Measurements from ENCODE around the gene FNDC8.

DNA sequence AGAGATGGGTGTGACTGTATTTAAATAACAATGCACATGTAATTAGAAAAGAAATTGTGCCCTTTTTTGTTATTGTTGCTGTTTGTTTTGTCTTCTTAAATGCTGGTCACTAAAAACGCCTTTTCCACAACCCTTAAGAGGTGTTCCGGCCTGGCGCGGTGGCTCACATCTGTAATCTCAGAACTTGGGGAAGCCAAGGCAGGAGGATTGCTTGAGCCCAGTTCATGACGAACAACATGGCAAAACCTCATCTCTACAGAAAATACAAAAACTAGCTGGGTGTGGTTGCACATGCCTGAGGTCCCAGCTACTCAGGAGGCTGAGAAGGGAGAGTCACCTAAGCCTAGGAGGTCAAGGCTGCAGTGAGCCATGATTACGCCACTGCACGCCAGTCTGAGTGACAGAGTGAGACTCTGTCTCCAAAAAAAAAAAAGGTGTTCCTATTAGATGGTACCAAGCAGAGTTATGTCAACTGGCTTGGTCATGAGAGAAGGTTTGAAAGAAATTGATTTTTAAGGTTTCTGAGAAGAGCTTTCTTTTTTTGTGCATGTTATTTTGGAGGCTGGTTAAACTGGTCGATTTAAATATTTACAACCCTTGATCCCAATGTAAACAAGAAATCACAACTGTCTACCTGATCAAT, 34.4 kb upstream of the FNDC8 start:
- TF ChIP-seq SUZ12 (IDR thresholded peaks at IDR 0.05; ENCODE audit: extremely low read depth, insufficient read depth, insufficient read length) (no peak), ZNF274 (IDR thresholded peaks at IDR 0.05; ENCODE audit: low read depth, low read length) (no peak), YY1 (IDR thresholded peaks at IDR 0.05; ENCODE audit: insufficient read depth, insufficient read length) (no peak)
